ENCODE results near the gene ARRB1. TPM values are rescaled to one million over a fixed set of nuclear protein-coding genes. Genes with fewer than 3 reads are reported as not detected.

The ARRB1 gene
- total RNA-seq, 2 donors from 2014 or later, result 70.3 to 73.4 TPM

DNA sequence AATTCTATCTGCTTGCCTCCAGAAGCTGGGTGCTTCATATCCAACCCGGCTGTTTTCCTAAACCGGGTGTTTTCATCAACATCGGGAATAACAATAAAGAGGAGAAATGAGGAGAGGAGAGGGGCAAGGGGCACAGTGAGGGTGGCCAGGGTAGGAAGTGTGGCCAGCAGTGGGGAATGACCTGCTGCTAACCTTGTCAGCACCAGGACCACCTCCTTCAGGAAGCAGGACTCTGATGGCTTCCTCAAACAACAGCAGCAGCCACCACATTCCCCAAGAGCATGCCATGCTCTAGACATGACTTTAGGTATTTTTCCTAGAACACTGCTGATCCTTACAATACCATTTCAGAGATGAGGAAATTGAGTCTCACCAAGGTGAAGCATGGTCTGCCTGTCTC is 58.5 kb downstream of the ARRB1 start:
- H3K9ac ChIP-seq (ENCODE audit: low read depth in 2 of 2, low read length in 2 of 2), result no peak overlapping the region
- intact Hi-C loops (cut with DNase I), result no loop called here
- no peak for DNase-seq
- no peaks in the 10 kb centered on the region for H3K4me1 ChIP-seq
- no peaks in the 10 kb centered on the region for H3K27me3 ChIP-seq
- no peaks in the 10 kb centered on the region for H3K36me3 ChIP-seq
- no peak overlapping the region for H3K4me3 ChIP-seq
- TF ChIP-seq, protein P1, sequence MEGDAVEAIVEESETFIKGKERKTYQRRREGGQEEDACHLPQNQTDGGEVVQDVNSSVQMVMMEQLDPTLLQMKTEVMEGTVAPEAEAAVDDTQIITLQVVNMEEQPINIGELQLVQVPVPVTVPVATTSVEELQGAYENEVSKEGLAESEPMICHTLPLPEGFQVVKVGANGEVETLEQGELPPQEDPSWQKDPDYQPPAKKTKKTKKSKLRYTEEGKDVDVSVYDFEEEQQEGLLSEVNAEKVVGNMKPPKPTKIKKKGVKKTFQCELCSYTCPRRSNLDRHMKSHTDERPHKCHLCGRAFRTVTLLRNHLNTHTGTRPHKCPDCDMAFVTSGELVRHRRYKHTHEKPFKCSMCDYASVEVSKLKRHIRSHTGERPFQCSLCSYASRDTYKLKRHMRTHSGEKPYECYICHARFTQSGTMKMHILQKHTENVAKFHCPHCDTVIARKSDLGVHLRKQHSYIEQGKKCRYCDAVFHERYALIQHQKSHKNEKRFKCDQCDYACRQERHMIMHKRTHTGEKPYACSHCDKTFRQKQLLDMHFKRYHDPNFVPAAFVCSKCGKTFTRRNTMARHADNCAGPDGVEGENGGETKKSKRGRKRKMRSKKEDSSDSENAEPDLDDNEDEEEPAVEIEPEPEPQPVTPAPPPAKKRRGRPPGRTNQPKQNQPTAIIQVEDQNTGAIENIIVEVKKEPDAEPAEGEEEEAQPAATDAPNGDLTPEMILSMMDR (IDR thresholded peaks at IDR 0.05), result no peak
- H3K9me3 ChIP-seq, result no peaks in the 10 kb centered on the region
- no peak overlapping the region for H3K27ac ChIP-seq

DNA sequence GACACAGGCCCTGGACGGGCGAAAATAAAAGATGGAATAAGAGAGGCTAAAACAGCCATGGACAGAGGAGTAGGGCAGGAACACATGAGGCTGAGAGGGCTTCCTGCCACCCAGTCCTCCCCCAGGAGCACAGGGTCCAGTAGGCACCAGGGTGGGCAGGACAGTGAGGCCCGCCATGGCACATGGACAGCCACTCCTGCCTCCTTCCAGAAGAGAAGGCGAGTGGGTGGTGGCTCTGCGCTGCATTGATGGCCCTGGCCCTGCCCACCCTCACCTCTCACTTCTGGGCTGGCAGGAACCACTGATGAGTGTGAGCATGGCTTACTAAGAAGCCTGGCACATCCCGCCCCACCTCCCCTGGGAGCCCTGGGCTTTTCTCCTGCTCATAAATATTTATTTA is 59.7 kb downstream of the ARRB1 start:
- H3K4me3 ChIP-seq, result no peak overlapping the region
- intact Hi-C loops (cut with DNase I), result no loop called here

DNA sequence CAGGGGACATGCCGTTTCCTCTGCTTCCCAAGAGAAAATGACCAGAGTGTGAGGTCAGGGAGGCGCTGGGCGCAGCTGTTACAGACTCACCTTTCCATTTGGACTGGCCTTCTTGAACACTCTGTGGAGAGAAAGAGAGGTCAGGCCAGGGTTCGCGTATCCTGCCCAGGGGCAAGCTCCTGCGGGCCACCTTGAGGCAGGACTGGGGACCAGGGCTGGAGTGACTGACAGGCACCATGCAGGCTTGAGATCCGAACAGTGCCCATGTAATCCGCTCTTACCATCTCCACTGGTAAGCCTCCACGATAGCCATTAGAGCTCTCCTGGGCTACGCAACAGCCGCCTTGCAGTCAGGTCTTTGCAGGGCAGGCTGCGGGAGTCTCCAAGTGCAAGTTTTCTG is 61.5 kb downstream of the ARRB1 start:
- no peak for DNase-seq
- H3K27ac ChIP-seq, result no peak overlapping the region
- no peaks in the 10 kb centered on the region for H3K36me3 ChIP-seq
- intact Hi-C loops (cut with DNase I), result no loop called here
- no peak overlapping the region for H3K9ac ChIP-seq (ENCODE audit: low read depth in 2 of 2, low read length in 2 of 2)
- no peaks in the 10 kb centered on the region for H3K27me3 ChIP-seq
- H3K4me1 ChIP-seq, result no peaks in the 10 kb centered on the region
- H3K9me3 ChIP-seq, result no peaks in the 10 kb centered on the region
- no peak overlapping the region for H3K4me3 ChIP-seq
- TF ChIP-seq, protein P1 (IDR thresholded peaks at IDR 0.05), result no peak

More for the DNA sequence above, 59.7 kb downstream of the ARRB1 start:
- DNase-seq, result no peak
- no peaks in the 10 kb centered on the region for H3K27me3 ChIP-seq
- H3K9ac ChIP-seq (ENCODE audit: low read depth in 2 of 2, low read length in 2 of 2), result no peak overlapping the region
- H3K27ac ChIP-seq, result no peak overlapping the region
- no peaks in the 10 kb centered on the region for H3K4me1 ChIP-seq
- H3K36me3 ChIP-seq, result no peaks in the 10 kb centered on the region
- no peaks in the 10 kb centered on the region for H3K9me3 ChIP-seq
- TF ChIP-seq, protein P1 (IDR thresholded peaks at IDR 0.05), result no peak

DNA sequence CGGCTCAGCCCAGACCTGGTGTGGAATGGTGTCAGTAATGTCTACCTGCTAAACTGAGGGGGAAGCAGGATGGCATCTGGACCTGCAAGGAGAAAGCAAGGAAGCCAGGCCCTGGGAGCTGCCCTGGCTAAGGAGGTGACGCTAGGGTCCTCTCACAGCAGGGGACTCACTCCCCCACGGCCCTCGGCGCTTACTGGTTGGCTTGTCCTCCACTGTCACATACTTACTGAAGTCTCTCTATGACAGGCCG is 62.0 kb downstream of the ARRB1 start:
- Histone ChIP-seq H3K9me3 (no peaks in the 10 kb centered on the region), H3K27ac (no peak overlapping the region), H3K4me3 (no peak overlapping the region), H3K4me1 (no peaks in the 10 kb centered on the region), H3K36me3 (no peaks in the 10 kb centered on the region), H3K27me3 (no peaks in the 10 kb centered on the region), H3K9ac (ENCODE audit: low read depth in 2 of 2, low read length in 2 of 2) (no peak overlapping the region)
- no peak for DNase-seq
- TF ChIP-seq, protein P1 (IDR thresholded peaks at IDR 0.05), result no peak
- intact Hi-C loops (cut with DNase I), result no loop called here

DNA sequence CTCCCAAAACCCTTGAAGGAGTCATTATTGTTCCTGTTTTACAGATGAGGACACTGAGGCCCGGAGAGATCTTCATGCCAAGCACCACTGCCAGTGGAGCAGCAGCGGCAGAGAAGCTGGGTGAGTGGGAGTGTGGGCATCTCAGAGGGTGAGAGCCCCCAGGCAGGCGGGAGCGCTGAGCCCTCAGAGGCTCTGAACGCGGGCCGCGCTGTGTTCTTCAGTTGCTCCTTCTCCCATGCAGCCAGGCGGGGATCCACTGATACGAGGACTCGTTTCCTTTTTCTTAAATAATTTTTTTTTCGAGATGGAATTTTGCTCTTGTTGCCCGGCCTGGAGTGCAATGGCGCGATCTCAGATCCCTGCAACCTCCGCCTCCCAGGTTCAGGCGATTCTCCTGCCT is 63.9 kb downstream of the ARRB1 start:
- Histone ChIP-seq H3K27ac (no peak overlapping the region), H3K9ac (ENCODE audit: low read depth in 2 of 2, low read length in 2 of 2) (no peak overlapping the region), H3K9me3 (no peaks in the 10 kb centered on the region), H3K4me1 (no peaks in the 10 kb centered on the region), H3K27me3 (no peaks in the 10 kb centered on the region), H3K4me3 (no peak overlapping the region), H3K36me3 (no peaks in the 10 kb centered on the region)
- TF ChIP-seq, protein P1 (IDR thresholded peaks at IDR 0.05), result no peak
- intact Hi-C loops (cut with DNase I), result no loop called here
- no peak for DNase-seq

All from colonic mucosa (tissue), 4 donors.